GM12878 (cell line): ENCODE data around the gene ASPG. TPM values are rescaled to one million over a fixed set of nuclear protein-coding genes. Genes with fewer than 3 reads are reported as not detected.

ENCODE experiments used
- ATAC-seq: fragments of 200-7000 bp; cut with Tn5 transposase; 3 replicates; pipeline ENCODE4 v1.9.1; 2020; ENCODE audit warnings: mild to moderate bottlenecking, moderate library complexity
- BruUV-seq: library from RNA; stranded (reverse); fragments of 400-500 nt; replicated peaks from 2 replicates; lab custom pipeline; 2021; lab: Mats Ljungman, UMichigan
- CTCF ChIA-PET: fragments of 300-600 bp; sonication (Branson Sonifier 250); formaldehyde crosslinking; extraction: SDS; loops from one replicate; lab custom pipeline; 2021; ENCODE audit warnings: inconsistent platforms; lab: Yijun Ruan, JAX
- POLR2A ChIA-PET: fragments of 350-600 bp; formaldehyde crosslinking; extraction: SDS; loops from one replicate; lab custom pipeline; 2021; ENCODE audit warnings: inconsistent platforms; lab: Charles Lee
- RAD21 ChIA-PET: fragments of 300-600 bp; sonication (Branson Sonifier 250); formaldehyde crosslinking; loops from one replicate; lab custom pipeline; 2023; ENCODE audit warnings: antibody characterized with exemption; ENCODE audit not compliant: unreplicated experiment; lab: Charles Lee
- SMC1A ChIA-PET: fragments of 300-600 bp; sonication (Branson Sonifier 250); formaldehyde crosslinking; loops from one replicate; lab custom pipeline; 2023; ENCODE audit not compliant: unreplicated experiment, uncharacterized antibody; lab: Charles Lee
- DNase-seq: peaks from one replicate; pipeline ENCODE4 v3.0.0-alpha.2; 2011; ENCODE audit warnings: low read depth, low spot score
- FAIRE-seq: peaks from 3 replicates; lab custom pipeline; 2011; peaks lifted over from hg19 to GRCh38; lab: Jason Lieb, UNC
- H2AFZ ChIP-seq: 2 replicates; pipeline ENCODE4 v1.6.0; 2011; ENCODE audit warnings: low read depth, low read length, control low read depth; ENCODE audit not compliant: control insufficient read depth
- H3K27ac ChIP-seq: 2 replicates; pipeline ENCODE4 v1.5.1; 2011; ENCODE audit warnings: control low read depth; ENCODE audit not compliant: control insufficient read depth, insufficient read depth
- H3K27me3 ChIP-seq, 2 experiments: replicated peaks in 1 of 2; 2 replicates each; pipeline versions ENCODE4 v1.6.0 to v1.6.1; 2011; ENCODE audit warnings: low read length in 1 of 2; ENCODE audit not compliant: control insufficient read depth in 2 of 2, insufficient read depth in 2 of 2
- H3K36me3 ChIP-seq, 2 experiments: 2 replicates each; pipeline ENCODE4 v1.5.1; 2011; ENCODE audit warnings: low read length in 1 of 2; ENCODE audit not compliant: control insufficient read depth in 2 of 2, insufficient read depth in 2 of 2
- H3K4me1 ChIP-seq: 2 replicates; pipeline ENCODE4 v1.6.1; 2011; ENCODE audit warnings: mild to moderate bottlenecking, low read length, moderate library complexity, mixed read lengths; ENCODE audit not compliant: control insufficient read depth, insufficient read depth
- H3K4me2 ChIP-seq: 2 replicates; pipeline ENCODE4 v1.6.0; 2011; ENCODE audit warnings: control low read depth; ENCODE audit not compliant: control insufficient read depth, insufficient read depth
- H3K4me3 ChIP-seq: fragments of 200-600 bp; sonication (generic); 2 replicates; pipeline ENCODE4 v1.5.1; 2016
- H3K79me2 ChIP-seq: 2 replicates; pipeline ENCODE4 v1.6.0; 2011; ENCODE audit warnings: low read length; ENCODE audit not compliant: control insufficient read depth, insufficient read depth
- H3K9ac ChIP-seq: 2 replicates; pipeline ENCODE4 v1.8.0; 2011; ENCODE audit warnings: low read length, control low read depth, mixed read lengths; ENCODE audit not compliant: control insufficient read depth, insufficient read depth
- H3K9me3 ChIP-seq: replicated peaks from 3 replicates; pipeline ENCODE4 v1.5.1; 2011; ENCODE audit warnings: mild to moderate bottlenecking, low read length; ENCODE audit not compliant: control insufficient read depth, insufficient read depth
- H4K20me1 ChIP-seq: 2 replicates; pipeline ENCODE4 v1.6.0; 2011; ENCODE audit not compliant: control insufficient read depth, insufficient read depth
- CBFB ChIP-seq: IDR thresholded peaks from 2 replicates; pipeline ENCODE4 v1.6.1; 2016; ENCODE audit warnings: antibody characterized with exemption, low read depth
- RUNX3 ChIP-seq: IDR thresholded peaks from 2 replicates; pipeline ENCODE4 v1.6.1; 2012; ENCODE audit warnings: low read length, inconsistent platforms
- ZZZ3 ChIP-seq: IDR thresholded peaks from 2 replicates; pipeline ENCODE4 v1.6.1; 2011; ENCODE audit warnings: low read depth; ENCODE audit not compliant: control insufficient read depth, insufficient read length
- WGBS: methylation state at CpG from one replicate; pipeline ENCODE4 v1.1.6; 2016; ENCODE audit warnings: low lambda C conversion rate; ENCODE audit not compliant: insufficient replicate concordance, insufficient coverage; ENCODE audit errors: missing lambda C conversion rate; 5-methylcytosine and 5-hydroxymethylcytosine counted together
- in situ Hi-C: fragments of 300-500 bp; cut with MboI; formaldehyde crosslinking; loops from 9 replicates; pipeline ENCODE4 v1.14.3; 2018; ENCODE audit warnings: mixed read lengths
- intact Hi-C: fragments of 100-400 bp; cut with micrococcal nuclease; formaldehyde crosslinking; loops from one replicate; pipeline ENCODE4 v1.14.2; 2022; ENCODE audit not compliant: unreplicated experiment
- polyA plus RNA-seq, 11 experiments: library from polyadenylated mRNA; depleted of rRNA in 4 of 11; unstranded in 6 of 11; stranded (reverse) in 5 of 11; fragments of >200 nt; fragmentation: Nextera tagmentation in 4 of 11; fragmentation: Illumina TruSeq in 1 of 11; extraction: Ambion mirVana in 4 of 11; extraction: Trizol in 1 of 11; gene quantifications; 1 replicate in 1 of 11; 2 replicates in 10 of 11; pipeline versions ENCODE4 v1.2.1 to v1.2.3, GENCODE V29; 2011 to 2016; ENCODE audit warnings: inconsistent platforms in 2 of 11, missing spikeins in 2 of 11, low read depth in 1 of 11
- total RNA-seq, 4 experiments: library from RNA; depleted of rRNA in 3 of 4; stranded (reverse); fragments of >200 nt in 3 of 4; fragmentation: Illumina TruSeq in 1 of 4; extraction: Trizol in 1 of 4; gene quantifications; 2 replicates each; pipeline versions ENCODE4 v1.2.1 to v1.2.3, GENCODE V29; 2013 to 2021
- TF ChIP-seq, protein P1 (sequence below): fragments of 450-650 bp; IDR thresholded peaks from 2 replicates; pipeline ENCODE4 v1.6.1; 2018; ENCODE audit warnings: borderline replicate concordance, mild to moderate bottlenecking; ENCODE audit not compliant: partially characterized antibody
- TF ChIP-seq, protein P2 (sequence below): fragments of 450-650 bp; IDR thresholded peaks from 2 replicates; pipeline ENCODE4 v1.6.1; 2017; ENCODE audit warnings: borderline replicate concordance
- TF ChIP-seq, protein P3 (sequence below): fragments of 450-650 bp; IDR thresholded peaks from 2 replicates; pipeline ENCODE4 v1.6.1; 2017; ENCODE audit warnings: low read depth, mild to moderate bottlenecking, moderate library complexity
- TF ChIP-seq, protein P4 (sequence below): fragments of 450-650 bp; IDR thresholded peaks from 2 replicates; pipeline ENCODE4 v1.6.1; 2017; ENCODE audit warnings: mild to moderate bottlenecking, moderate library complexity

ASPG gene
- total and polyA plus RNA-seq, 10 of the 15 experiments (the other 5 are each of a cell fraction or from before 2014, with no cell fraction given) = not detected

DNA sequence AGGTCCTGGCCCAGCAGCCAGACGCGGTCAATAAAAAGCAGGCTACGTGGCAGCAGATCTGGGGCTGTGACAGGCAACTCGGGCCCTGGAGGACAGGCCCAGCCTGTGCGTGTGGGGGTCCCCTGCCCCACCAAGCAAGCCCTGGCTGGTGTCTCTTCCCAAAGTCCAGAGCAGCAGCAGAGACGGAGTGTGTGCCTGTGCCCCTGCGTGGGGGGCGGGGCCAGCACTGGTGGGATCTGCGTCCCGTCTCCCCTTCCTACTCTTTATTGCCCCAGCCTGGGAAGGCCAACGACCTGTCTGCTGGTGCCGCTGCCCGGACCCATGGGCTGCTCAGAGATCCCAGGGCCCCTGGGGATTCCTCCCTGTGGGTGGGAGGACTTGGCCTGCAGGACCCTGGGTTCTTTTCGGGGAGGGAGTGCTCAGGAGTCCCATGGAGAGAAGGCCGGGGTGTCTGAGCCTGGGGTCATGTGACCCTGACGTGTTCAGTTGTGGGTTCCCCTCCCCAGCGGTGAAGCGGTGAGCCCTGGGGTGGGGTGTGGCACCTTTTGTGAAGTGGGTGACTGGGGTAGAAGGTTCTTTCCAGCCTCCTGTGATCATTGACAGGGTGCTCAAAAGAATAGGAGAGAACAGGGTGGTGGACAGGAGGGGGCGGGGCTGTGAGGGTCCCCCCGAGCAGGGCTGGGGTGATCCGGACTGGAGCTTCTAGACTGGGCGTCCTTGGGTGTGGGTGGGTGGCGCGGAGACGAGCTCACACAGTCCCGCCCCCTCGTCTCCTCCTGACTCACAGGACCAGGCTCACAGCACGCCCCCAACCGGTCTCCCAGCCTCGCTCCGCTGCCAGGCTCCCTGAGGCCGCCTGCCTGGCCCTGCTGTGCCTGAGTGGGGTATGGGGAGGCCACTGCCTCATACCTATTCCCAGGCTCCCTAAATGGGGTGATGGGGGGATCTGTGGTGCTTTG lies 22.4 kb downstream of the ASPG start:
- in situ Hi-C loops (no loop called here), intact Hi-C loops (no loop called here)
- ChIA-PET RAD21 (no interaction called here), CTCF (no interaction called here), POLR2A (no interaction called here), SMC1A (no interaction called here)
- DNase-seq (no peak), ATAC-seq (no peak), FAIRE-seq (no peak)
- Histone ChIP-seq H3K27me3 (no peaks in the 10 kb centered on the region), H3K4me1 (no peaks in the 10 kb centered on the region), H3K4me3 (no peak overlapping the region), H3K27ac (no peak overlapping the region), H3K79me2 (no peaks in the 10 kb centered on the region), H3K9me3 (no peaks in the 10 kb centered on the region), H3K36me3 (no peaks in the 10 kb centered on the region), H4K20me1 (no peaks in the 10 kb centered on the region), H3K4me2 (no peak overlapping the region), H3K9ac (no peak overlapping the region), H2AFZ (no peak overlapping the region)
- TF ChIP-seq ZZZ3 (no peak), CBFB (no peak), RUNX3 (no peak)
- TF ChIP-seq, protein P1, sequence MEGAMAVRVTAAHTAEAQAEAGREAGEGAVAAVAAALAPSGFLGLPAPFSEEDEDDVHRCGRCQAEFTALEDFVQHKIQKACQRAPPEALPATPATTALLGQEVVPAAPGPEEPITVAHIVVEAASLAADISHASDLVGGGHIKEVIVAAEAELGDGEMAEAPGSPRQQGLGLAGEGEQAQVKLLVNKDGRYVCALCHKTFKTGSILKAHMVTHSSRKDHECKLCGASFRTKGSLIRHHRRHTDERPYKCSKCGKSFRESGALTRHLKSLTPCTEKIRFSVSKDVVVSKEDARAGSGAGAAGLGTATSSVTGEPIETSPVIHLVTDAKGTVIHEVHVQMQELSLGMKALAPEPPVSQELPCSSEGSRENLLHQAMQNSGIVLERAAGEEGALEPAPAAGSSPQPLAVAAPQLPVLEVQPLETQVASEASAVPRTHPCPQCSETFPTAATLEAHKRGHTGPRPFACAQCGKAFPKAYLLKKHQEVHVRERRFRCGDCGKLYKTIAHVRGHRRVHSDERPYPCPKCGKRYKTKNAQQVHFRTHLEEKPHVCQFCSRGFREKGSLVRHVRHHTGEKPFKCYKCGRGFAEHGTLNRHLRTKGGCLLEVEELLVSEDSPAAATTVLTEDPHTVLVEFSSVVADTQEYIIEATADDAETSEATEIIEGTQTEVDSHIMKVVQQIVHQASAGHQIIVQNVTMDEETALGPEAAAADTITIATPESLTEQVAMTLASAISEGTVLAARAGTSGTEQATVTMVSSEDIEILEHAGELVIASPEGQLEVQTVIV = no peak
- TF ChIP-seq, protein P2, sequence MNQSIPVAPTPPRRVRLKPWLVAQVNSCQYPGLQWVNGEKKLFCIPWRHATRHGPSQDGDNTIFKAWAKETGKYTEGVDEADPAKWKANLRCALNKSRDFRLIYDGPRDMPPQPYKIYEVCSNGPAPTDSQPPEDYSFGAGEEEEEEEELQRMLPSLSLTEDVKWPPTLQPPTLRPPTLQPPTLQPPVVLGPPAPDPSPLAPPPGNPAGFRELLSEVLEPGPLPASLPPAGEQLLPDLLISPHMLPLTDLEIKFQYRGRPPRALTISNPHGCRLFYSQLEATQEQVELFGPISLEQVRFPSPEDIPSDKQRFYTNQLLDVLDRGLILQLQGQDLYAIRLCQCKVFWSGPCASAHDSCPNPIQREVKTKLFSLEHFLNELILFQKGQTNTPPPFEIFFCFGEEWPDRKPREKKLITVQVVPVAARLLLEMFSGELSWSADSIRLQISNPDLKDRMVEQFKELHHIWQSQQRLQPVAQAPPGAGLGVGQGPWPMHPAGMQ = no peak
- TF ChIP-seq, protein P3, sequence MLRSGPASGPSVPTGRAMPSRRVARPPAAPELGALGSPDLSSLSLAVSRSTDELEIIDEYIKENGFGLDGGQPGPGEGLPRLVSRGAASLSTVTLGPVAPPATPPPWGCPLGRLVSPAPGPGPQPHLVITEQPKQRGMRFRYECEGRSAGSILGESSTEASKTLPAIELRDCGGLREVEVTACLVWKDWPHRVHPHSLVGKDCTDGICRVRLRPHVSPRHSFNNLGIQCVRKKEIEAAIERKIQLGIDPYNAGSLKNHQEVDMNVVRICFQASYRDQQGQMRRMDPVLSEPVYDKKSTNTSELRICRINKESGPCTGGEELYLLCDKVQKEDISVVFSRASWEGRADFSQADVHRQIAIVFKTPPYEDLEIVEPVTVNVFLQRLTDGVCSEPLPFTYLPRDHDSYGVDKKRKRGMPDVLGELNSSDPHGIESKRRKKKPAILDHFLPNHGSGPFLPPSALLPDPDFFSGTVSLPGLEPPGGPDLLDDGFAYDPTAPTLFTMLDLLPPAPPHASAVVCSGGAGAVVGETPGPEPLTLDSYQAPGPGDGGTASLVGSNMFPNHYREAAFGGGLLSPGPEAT = no peak
- TF ChIP-seq, protein P4, sequence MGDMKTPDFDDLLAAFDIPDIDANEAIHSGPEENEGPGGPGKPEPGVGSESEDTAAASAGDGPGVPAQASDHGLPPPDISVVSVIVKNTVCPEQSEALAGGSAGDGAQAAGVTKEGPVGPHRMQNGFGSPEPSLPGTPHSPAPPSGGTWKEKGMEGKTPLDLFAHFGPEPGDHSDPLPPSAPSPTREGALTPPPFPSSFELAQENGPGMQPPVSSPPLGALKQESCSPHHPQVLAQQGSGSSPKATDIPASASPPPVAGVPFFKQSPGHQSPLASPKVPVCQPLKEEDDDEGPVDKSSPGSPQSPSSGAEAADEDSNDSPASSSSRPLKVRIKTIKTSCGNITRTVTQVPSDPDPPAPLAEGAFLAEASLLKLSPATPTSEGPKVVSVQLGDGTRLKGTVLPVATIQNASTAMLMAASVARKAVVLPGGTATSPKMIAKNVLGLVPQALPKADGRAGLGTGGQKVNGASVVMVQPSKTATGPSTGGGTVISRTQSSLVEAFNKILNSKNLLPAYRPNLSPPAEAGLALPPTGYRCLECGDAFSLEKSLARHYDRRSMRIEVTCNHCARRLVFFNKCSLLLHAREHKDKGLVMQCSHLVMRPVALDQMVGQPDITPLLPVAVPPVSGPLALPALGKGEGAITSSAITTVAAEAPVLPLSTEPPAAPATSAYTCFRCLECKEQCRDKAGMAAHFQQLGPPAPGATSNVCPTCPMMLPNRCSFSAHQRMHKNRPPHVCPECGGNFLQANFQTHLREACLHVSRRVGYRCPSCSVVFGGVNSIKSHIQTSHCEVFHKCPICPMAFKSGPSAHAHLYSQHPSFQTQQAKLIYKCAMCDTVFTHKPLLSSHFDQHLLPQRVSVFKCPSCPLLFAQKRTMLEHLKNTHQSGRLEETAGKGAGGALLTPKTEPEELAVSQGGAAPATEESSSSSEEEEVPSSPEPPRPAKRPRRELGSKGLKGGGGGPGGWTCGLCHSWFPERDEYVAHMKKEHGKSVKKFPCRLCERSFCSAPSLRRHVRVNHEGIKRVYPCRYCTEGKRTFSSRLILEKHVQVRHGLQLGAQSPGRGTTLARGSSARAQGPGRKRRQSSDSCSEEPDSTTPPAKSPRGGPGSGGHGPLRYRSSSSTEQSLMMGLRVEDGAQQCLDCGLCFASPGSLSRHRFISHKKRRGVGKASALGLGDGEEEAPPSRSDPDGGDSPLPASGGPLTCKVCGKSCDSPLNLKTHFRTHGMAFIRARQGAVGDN = no peak
- 30% methylated on average over 28 of the region's 32 CpGs for WGBS
- BruUV-seq = no TSS peak
